ENCODE results near the gene H2BW2. TPM values are rescaled to one million over a fixed set of nuclear protein-coding genes. Genes with fewer than 3 reads are reported as not detected.

H2BW2 gene
- total RNA-seq, 1 donor from 2014 or later: not detected

Other genes starting within 250 kb of the H2BW2 start
- gene RAB9B, start 207.7 kb upstream of the H2BW2 start, total RNA-seq: 3.8 TPM
- 5.1 TPM for gene TMSB15B, start 77.3 kb upstream of the H2BW2 start, total RNA-seq
- not detected for gene H2BW1, start 26.2 kb upstream of the H2BW2 start, total RNA-seq
- 2.4 TPM for gene TMSB15C, start 36.3 kb downstream of the H2BW2 start, total RNA-seq
- 1.5 TPM for gene ZCCHC18, start 72.6 kb downstream of the H2BW2 start, total RNA-seq
- 15.6 TPM for gene SLC25A53, start 117.1 kb downstream of the H2BW2 start, total RNA-seq
- gene FAM199X, start 126.5 kb downstream of the H2BW2 start, total RNA-seq: 23.4 TPM
- gene ESX1, start 215.0 kb downstream of the H2BW2 start, total RNA-seq: not detected

All from sciatic nerve (tissue), 1 donor.